A673 (cell line): ENCODE measurements around the gene CAMK1. TPM values are rescaled to one million over a fixed set of nuclear protein-coding genes. Genes with fewer than 3 reads are reported as not detected.

Experiments
- BruUV-seq: library from RNA; stranded (reverse); fragments of 400-500 nt; replicated peaks from 2 replicates; lab custom pipeline; 2021; lab: Mats Ljungman, UMichigan
- CTCF ChIA-PET: fragments of 300-600 bp; sonication (Branson Sonifier 250); formaldehyde crosslinking; loops from one replicate; lab custom pipeline; 2022; ENCODE audit warnings: antibody characterized with exemption; lab: Charles Lee
- POLR2A ChIA-PET: fragments of 300-600 bp; sonication (Branson Sonifier 250); formaldehyde crosslinking; loops from one replicate; lab custom pipeline; 2022; ENCODE audit warnings: antibody characterized with exemption; ENCODE audit not compliant: low non-redundant PET; lab: Charles Lee
- DNase-seq: peaks from one replicate; pipeline ENCODE4 v3.0.0-alpha.2; 2015; ENCODE audit warnings: low spot score
- H3K27ac ChIP-seq: fragments of 200-600 bp; sonication (generic); 2 replicates; pipeline ENCODE4 v1.5.1; 2016; ENCODE audit warnings: mixed run types, low read depth, mild to moderate bottlenecking, mixed read lengths, antibody characterized with exemption, low read length; ENCODE audit not compliant: poor library complexity, severe bottlenecking
- H3K27me3 ChIP-seq: fragments of 200-600 bp; sonication (generic); replicated peaks from 2 replicates; pipeline ENCODE4 v1.6.1; 2017; ENCODE audit warnings: mixed run types, low read depth, mild to moderate bottlenecking, mixed read lengths, antibody characterized with exemption, low read length; ENCODE audit not compliant: insufficient read depth, poor library complexity
- H3K36me3 ChIP-seq: fragments of 200-600 bp; sonication (generic); 2 replicates; pipeline ENCODE4 v1.6.1; 2016; ENCODE audit warnings: mixed run types, mild to moderate bottlenecking, mixed read lengths, antibody characterized with exemption, low read length; ENCODE audit not compliant: insufficient read depth, poor library complexity, severe bottlenecking
- H3K4me1 ChIP-seq: fragments of 200-600 bp; sonication (generic); 2 replicates; pipeline ENCODE4 v1.6.1; 2017; ENCODE audit warnings: mixed run types, mild to moderate bottlenecking, mixed read lengths, antibody characterized with exemption, low read length; ENCODE audit not compliant: insufficient read depth, poor library complexity, severe bottlenecking
- H3K4me3 ChIP-seq: fragments of 200-600 bp; sonication (generic); 2 replicates; pipeline ENCODE4 v1.5.1; 2016; ENCODE audit warnings: low read depth, mixed run types, mild to moderate bottlenecking, mixed read lengths, low read length; ENCODE audit not compliant: poor library complexity, severe bottlenecking
- H3K9me3 ChIP-seq: fragments of 200-600 bp; sonication (generic); 2 replicates; pipeline ENCODE4 v1.6.1; 2016; ENCODE audit warnings: mixed run types, low read depth, mild to moderate bottlenecking, mixed read lengths, antibody characterized with exemption, low read length; ENCODE audit not compliant: poor library complexity, severe bottlenecking
- CTCF ChIP-seq: fragments of 300-800, 200-600 bp; sonication (generic); conservative IDR thresholded peaks from 2 replicates; pipeline ENCODE4 v1.5.1; 2017; ENCODE audit warnings: low read depth, mild to moderate bottlenecking, antibody characterized with exemption, low read length, moderate library complexity, mixed read lengths
- EZH2 ChIP-seq: fragments of 200-600 bp; sonication (generic); IDR thresholded peaks from 2 replicates; pipeline ENCODE4 v1.6.1; 2017; ENCODE audit warnings: borderline replicate concordance, low read depth, mild to moderate bottlenecking, mixed read lengths, antibody characterized with exemption, low read length; ENCODE audit not compliant: poor library complexity, severe bottlenecking
- intact Hi-C: fragments of 100-400 bp; cut with micrococcal nuclease; formaldehyde crosslinking; loops from one replicate; pipeline ENCODE4 v1.10.0; 2022; ENCODE audit not compliant: unreplicated experiment
- total RNA-seq: library from RNA; stranded (reverse); gene quantifications from 2 replicates; pipeline ENCODE4 v1.2.3, GENCODE V29; 2021

Gene CAMK1
- total RNA-seq, 1 experiment from 2014 or later, result 26.7 TPM

DNA sequence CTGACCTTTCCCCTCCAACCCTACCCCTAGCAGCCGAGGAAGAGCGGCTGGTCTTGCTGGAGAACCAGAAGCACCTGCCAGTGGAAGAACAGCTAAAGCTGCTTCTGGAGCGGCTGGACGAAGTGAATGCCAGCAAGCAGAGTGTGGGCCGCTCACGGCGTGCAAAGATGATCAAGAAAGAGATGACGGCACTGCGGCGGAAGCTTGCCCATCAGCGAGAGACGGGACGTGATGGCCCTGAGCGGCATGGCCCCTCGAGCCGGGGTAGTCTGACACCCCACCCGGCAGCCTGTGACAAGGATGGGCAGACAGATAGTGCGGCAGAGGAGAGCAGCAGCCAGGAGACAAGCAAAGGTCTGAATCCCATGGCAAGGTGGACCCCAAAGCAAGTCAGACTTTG, 26.2 kb downstream of the CAMK1 start:
- H3K27ac ChIP-seq, result no peak overlapping the region
- DNase-seq, result no peak
- H3K4me1 ChIP-seq, result no peaks in the 10 kb centered on the region
- BruUV-seq, result no TSS peak
- peaks cover 99% of the 10 kb centered on the region for H3K36me3 ChIP-seq
- no peak for TF ChIP-seq CTCF
- TF ChIP-seq EZH2, result no peak
- no peaks in the 10 kb centered on the region for H3K9me3 ChIP-seq
- intact Hi-C loops, result no loop called here
- ChIA-PET POLR2A (interaction anchor here (0.6 kb wide), 1 partner anchor 87 kb away, joined by 3 read pairs; no protein-coding TSS in a partner anchor), CTCF (interaction anchor here (0.6 kb wide), 1 partner anchor 380 kb away, joined by 3 read pairs; no protein-coding TSS in a partner anchor)
- H3K27me3 ChIP-seq, result no peaks in the 10 kb centered on the region
- H3K4me3 ChIP-seq, result no peak overlapping the region

DNA sequence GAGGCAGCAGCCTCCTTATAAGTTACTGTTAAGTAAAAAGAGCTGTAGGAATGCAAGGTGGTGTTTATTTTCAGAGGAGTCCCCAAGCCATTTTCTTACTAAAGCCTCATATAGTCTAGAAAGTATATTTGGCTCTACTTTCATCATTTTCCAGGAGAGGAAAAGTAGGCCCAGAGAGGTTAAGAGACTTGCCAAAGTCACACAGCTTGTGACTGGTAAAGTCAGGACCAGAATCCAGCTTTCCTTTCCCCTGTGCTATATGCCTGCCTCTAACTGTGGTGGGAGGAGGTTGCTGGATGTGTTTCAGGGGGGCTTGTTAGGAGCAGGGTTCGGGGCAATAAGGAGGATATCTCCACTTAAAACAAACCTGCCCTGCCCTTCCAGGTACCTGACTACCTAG, 27.2 kb downstream of the CAMK1 start:
- ChIA-PET CTCF (no interaction called here), POLR2A (interaction anchor here (0.6 kb wide), 1 partner anchor 97 kb away, joined by 8 read pairs; no protein-coding TSS in a partner anchor)
- Histone ChIP-seq H3K27ac (no peak overlapping the region), H3K27me3 (no peaks in the 10 kb centered on the region), H3K4me1 (no peaks in the 10 kb centered on the region), H3K4me3 (no peak overlapping the region), H3K36me3 (peaks cover 99% of the 10 kb centered on the region), H3K9me3 (no peaks in the 10 kb centered on the region)
- TF ChIP-seq EZH2, result no peak
- TF ChIP-seq CTCF, result no peak
- BruUV-seq, result no TSS peak
- intact Hi-C loops, result no loop called here
- DNase-seq, result no peak

- Histone ChIP-seq H3K27me3 (no peaks in the 10 kb centered on the region), H3K4me1 (no peaks in the 10 kb centered on the region), H3K4me3 (no peak overlapping the region), H3K27ac (no peak overlapping the region), H3K36me3 (peaks cover 94% of the 10 kb centered on the region), H3K9me3 (no peaks in the 10 kb centered on the region)
- ChIA-PET CTCF (no interaction called here), POLR2A (no interaction called here)
- no peak for DNase-seq
- intact Hi-C loops, result loop anchor here (10.0 kb wide), 1 partner anchor 234 kb away; no protein-coding TSS in a partner anchor
- TF ChIP-seq CTCF (no peak), EZH2 (no peak)
- no TSS peak for BruUV-seq
These were observed 30.6 kb downstream of the CAMK1 start for GRCh38 chr3:9739181-9739580.
